Astrocyte of the cerebellum (primary cell): Measurements from ENCODE around the gene GREM2.
A peak's percentile ranks its signal among the peaks of the same experiment; 100 is the strongest.

Experiments
- DNase-seq: peaks from one replicate; pipeline ENCODE4 v3.0.0-alpha.2; 2011; ENCODE audit warnings: low read depth
- H3K4me3 ChIP-seq: 2 replicates; pipeline ENCODE4 v1.5.1; 2011; ENCODE audit warnings: mild to moderate bottlenecking, low read depth, low read length, moderate library complexity
- in situ Hi-C: cut with HindIII; loops from 2 replicates; pipeline ENCODE4 v1.10.0; 2017; ENCODE audit warnings: low sequenced_read_pairs
- TF ChIP-seq, protein P1 (sequence below): IDR thresholded peaks from 2 replicates; pipeline ENCODE4 v1.5.1; 2012; ENCODE audit warnings: low read length, low read depth, moderate library complexity, mild to moderate bottlenecking; ENCODE audit errors: missing control alignments

GREM2 gene

DNA sequence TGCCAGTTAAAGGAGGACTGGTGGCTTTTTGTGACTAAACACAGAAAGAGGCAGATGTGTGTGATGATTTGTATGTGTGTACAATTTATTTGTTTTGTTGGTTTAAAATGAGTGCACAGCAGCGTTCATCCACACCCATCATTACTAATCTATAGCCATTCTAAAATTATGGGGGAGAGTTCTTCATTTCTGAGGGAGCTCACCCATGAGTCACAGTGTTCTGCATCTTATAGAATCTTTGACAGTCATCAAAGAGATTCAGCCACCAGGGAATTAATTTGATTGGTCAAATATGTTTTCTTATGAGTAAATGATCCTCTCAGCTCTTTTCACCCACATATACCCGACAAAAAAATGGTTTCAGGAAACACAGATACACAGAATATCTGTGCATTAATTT, 147.9 kb downstream of the GREM2 start:
- TF ChIP-seq, protein P1, sequence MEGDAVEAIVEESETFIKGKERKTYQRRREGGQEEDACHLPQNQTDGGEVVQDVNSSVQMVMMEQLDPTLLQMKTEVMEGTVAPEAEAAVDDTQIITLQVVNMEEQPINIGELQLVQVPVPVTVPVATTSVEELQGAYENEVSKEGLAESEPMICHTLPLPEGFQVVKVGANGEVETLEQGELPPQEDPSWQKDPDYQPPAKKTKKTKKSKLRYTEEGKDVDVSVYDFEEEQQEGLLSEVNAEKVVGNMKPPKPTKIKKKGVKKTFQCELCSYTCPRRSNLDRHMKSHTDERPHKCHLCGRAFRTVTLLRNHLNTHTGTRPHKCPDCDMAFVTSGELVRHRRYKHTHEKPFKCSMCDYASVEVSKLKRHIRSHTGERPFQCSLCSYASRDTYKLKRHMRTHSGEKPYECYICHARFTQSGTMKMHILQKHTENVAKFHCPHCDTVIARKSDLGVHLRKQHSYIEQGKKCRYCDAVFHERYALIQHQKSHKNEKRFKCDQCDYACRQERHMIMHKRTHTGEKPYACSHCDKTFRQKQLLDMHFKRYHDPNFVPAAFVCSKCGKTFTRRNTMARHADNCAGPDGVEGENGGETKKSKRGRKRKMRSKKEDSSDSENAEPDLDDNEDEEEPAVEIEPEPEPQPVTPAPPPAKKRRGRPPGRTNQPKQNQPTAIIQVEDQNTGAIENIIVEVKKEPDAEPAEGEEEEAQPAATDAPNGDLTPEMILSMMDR = no peak
- no peak for DNase-seq
- H3K4me3 ChIP-seq = no peak overlapping the region
- in situ Hi-C loops = no loop called here

DNA sequence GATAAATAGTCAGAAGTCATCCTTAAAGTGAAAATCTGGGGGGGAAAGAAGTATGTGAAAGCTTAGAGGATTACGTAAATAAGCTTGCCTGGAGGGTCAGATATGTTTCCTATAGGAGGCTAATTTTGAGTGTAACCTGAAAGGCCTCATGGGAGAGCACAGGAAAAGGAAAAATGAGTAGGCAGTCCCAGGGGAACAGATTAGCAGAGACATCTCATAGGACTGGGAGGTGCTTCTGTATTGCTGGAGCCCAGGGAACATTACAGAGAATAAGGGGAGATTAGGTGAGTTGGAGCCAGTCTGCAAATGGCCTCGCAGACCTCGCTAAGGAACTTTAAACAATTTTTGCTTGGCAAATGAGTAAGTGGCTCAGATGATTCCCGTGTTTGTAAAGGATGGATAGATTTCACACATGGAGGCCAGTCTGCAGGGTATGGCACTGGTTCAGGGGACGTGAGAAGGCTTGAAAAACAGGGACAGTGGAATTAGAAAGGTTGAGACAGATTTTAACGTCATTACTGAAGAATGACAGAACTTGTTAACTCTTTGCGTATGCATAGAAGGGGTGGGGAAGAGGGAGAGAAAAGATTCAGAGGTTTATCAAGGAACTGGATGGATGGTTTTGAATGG, 149.1 kb downstream of the GREM2 start:
- TF ChIP-seq, protein P1 = no peak
- in situ Hi-C loops = no loop called here
- no peak for DNase-seq
- H3K4me3 ChIP-seq = no peak overlapping the region

DNA sequence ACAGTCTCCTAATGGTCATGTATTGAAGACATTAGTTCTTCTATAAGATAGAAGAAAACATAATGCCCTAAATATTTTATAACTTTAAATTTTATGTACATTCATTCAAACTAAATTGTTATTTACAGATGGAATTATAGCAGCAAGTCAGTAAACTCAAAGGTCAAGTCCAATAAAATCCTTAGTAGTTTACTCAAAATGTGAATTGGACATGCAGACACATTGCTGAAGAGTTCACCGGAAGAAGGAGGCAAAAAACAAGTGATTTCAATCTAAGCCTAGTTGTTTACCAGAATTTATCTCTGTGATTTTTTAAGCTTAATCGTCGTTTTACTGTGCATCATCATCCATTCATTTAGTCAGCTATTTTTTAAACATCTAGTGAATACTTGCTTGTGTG, 149.7 kb downstream of the GREM2 start:
- TF ChIP-seq, protein P1 = no peak
- DNase-seq = no peak
- in situ Hi-C loops = no loop called here
- H3K4me3 ChIP-seq = no peak overlapping the region

DNA sequence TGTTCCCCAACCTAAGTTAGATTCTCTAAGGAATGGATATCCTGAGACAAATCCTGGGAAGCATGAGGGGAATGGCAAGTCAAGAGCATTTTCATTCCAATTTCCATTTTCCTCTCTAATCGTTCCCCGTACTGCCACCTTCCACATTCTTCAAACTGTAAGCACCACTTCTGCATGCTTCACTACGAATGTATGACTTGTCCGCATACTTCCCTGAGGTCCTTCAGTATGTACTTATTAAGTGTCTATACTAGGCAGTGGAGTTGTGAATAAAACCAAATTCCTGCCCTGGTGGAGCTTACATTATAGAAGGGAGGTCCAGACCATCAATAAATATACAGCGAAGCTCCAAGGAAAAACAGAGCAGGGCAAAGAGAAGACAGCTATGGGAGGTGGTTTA, 154.8 kb downstream of the GREM2 start:
- H3K4me3 ChIP-seq = no peak overlapping the region
- TF ChIP-seq, protein P1 = no peak
- no peak for DNase-seq
- in situ Hi-C loops = no loop called here

DNA sequence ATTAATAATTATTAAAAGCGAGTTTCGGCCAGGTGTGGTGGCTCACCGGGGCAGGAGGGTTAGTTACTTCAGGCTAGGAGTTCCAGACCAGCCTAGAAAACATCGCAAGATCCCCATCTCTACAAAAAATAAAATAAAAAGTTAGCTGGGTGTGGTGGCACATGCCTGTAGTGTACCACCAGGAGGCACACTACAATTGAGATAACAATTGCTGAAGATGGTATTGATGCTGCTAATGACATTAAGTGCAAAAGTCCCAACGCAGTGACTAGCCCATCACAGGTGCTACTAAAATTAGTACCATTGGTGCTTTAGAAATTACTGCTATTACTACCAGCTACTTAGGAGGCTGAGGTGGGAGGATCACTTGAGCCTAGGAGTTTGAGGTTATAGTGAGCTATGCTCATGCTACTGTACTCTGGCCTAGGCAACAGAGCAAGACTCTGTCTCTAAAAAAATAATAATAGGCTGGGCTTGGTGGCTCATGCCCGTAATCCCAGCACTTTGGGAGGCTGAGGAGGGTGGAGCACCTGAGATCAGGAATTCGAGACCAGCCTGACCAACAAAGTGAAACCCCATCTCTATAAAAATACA, 156.6 kb downstream of the GREM2 start:
- H3K4me3 ChIP-seq = no peak overlapping the region
- no peak for DNase-seq
- in situ Hi-C loops = no loop called here
- TF ChIP-seq, protein P1 = peak; percentile 59

DNA sequence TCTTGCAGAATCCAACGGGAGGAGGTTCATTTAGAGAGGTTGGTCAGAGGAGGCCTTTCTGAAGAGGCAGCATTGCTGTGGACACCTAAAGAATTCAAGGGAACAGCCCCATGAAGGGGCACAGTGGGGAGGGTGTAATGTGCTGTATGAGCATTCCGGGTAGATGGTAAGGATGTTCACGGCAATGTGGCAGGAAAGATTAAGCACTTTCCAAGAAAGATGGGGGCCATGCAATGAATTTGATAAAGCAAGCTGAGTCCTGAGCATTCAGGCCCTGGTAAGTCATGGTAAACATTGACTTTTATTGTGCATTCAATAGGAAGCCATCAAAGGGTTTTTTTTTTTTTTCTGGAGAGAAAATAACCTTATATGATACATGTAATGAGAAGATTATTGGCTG, 166.6 kb downstream of the GREM2 start:
- no peak for DNase-seq
- TF ChIP-seq, protein P1 = no peak
- in situ Hi-C loops = no loop called here
- no peak overlapping the region for H3K4me3 ChIP-seq
